ENCODE measurements around the gene HLA-DOB.
"Not testable (repeated sequence)": the region's sequence is repeated elsewhere in the genome, so short reads cannot be mapped to it uniquely, and the experiment has no call there.

HLA-DOB gene

DNA sequence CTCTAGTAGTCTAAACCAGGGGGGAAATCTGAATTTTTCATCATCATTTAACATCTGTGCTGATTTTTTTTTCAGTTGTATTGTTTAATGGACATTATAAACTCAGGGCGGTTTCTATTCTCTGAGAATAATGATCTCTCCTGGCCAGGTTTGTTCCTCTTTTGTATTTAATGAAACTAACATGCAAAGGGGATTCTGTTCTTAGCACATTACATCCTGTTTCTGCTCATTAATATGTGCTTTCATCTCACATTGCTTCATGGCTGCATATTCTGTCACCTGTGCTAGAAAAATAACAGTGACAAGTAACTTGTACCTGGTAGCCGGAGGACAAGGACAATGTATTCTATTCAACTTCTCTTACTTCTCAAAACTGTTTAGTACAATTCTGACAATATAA lies 806 bp downstream of the HLA-DOB start:
- Mint-ChIP-seq H3K4me1 (ENCODE audit: low read depth in 2 of 2) (peaks cover 0 to 2% of the 10 kb centered on the region in 2 donors), H3K27ac (no peak overlapping the region), H3K27me3 (no peaks in the 10 kb centered on the region), H3K4me3 (no peak overlapping the region), H3K36me3 (ENCODE audit: insufficient read depth) (no peaks in the 10 kb centered on the region), H3K9me3 (no peaks in the 10 kb centered on the region)
- ATAC-seq (replicated peaks) (no peak), DNase-seq (no peak)

- DNase-seq: no peak
- ATAC-seq (replicated peaks): no peak
- no peaks in the 10 kb centered on the region for H3K36me3 Mint-ChIP-seq (ENCODE audit: insufficient read depth)
- peak overlapping the region in 1 of 2 donors; percentile 13 for H3K27ac Mint-ChIP-seq
- H3K4me3 Mint-ChIP-seq: no peak overlapping the region
- H3K9me3 Mint-ChIP-seq: no peaks in the 10 kb centered on the region
- H3K4me1 Mint-ChIP-seq (ENCODE audit: low read depth in 2 of 2): peaks cover 0 to 2% of the 10 kb centered on the region in 2 donors
- no peaks in the 10 kb centered on the region for H3K27me3 Mint-ChIP-seq
Measured at GRCh38 chr6:32815115-32815514, 1.7 kb downstream of the HLA-DOB start.

DNA sequence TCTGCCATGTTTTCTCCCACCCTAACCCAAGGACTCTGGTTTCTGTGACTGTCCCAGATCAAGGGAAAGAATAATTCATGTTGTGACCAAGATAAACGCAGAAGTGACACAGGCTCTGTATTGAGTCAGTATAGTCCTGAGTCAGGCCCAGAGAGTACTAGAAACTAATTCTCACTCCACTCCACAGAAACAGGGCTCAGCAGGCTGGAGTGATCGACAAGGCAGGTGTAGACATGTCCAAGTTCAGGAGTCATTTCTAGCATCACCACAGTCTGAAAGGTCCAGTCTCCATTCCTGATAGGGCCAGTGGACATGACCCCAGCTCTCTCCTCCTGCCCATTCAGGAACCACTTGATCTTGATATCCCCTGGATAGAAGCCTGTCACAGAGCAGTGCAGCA lies 2.7 kb downstream of the HLA-DOB start:
- H3K9me3 Mint-ChIP-seq: no peaks in the 10 kb centered on the region
- H3K4me3 Mint-ChIP-seq: no peak overlapping the region
- no peak for ATAC-seq (replicated peaks)
- H3K27ac Mint-ChIP-seq: no peak overlapping the region
- no peaks in the 10 kb centered on the region for H3K36me3 Mint-ChIP-seq (ENCODE audit: insufficient read depth)
- no peaks in the 10 kb centered on the region for H3K27me3 Mint-ChIP-seq
- no peak for DNase-seq
- peaks cover 0 to 2% of the 10 kb centered on the region in 2 donors for H3K4me1 Mint-ChIP-seq (ENCODE audit: low read depth in 2 of 2)

DNA sequence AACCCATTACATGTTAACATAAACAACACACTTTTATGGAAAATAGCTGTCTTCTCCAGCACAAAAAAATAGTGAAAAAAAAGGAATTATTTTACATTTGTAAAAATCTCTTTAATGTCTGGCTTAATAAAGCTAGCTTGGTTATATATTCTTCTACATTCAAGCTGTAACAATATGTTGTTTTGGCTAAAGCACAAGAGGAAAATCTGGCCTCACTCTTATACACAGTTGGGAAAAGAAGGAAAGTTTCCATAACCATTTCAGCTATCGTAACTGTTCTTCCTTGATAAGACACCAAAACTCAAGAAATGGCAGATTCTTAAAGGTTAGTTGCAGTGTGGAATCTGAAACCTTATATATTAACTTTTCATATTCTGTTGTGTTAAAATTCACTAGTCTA lies 7.6 kb downstream of the HLA-DOB start:
- Mint-ChIP-seq H3K4me1 (ENCODE audit: low read depth in 2 of 2) (peaks cover 0 to 3% of the 10 kb centered on the region in 2 donors), H3K9me3 (no peaks in the 10 kb centered on the region), H3K27me3 (peaks cover 29 to 34% of the 10 kb centered on the region in 2 donors), H3K27ac (no peak overlapping the region), H3K36me3 (ENCODE audit: insufficient read depth) (no peaks in the 10 kb centered on the region), H3K4me3 (no peak overlapping the region)
- ATAC-seq (replicated peaks): no peak
- no peak for DNase-seq

DNA sequence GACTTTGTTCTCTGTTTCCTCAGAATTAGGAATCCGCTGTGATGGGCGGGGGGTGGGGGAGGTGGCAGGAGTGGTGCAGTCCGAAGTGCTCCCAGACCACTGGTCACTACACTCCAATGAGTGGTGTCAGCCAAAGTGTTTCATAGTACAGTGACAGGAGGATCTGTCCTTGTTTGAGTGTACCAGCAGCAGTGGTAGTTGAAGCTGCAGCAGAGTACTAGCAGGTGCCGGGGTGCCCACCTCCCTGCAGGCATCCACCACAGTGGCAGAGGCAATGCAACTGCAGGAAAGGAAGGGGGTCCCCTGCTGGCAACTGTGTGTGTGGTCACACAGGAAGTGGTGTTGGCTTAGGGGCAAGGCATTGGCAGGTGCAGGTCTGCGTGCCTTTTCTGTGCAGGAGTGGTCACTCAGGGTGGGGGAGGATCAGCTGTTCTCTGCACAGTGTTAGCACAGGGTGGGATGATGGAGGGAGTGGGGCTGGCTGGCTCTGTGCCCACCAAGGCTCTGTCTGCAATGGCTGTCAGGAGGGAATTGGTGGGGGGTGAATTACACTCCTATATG lies 9.7 kb downstream of the HLA-DOB start:
- Mint-ChIP-seq H3K27me3 (peaks cover 50 to 55% of the 10 kb centered on the region in 2 donors), H3K36me3 (ENCODE audit: insufficient read depth) (peaks cover 3% of the 10 kb centered on the region)
- no peak for DNase-seq

DNA sequence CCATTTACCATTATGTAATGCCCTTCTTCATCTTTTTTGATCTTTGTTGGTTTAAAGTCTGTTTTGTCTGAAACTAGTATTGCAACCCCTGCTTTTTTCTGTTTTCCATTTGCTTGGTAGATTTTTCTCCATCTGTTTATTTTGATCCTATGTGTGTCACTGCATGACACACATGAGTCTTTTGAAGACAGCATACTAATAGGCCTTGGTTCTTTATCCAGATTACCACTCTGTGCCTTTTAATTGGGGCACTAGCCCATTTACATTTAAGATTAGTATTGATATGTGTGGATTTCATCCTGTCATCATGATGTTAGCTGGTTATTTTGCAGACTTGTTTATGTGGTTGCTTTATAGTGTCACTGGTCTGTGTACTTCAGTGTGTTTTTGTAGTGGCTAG lies 11.4 kb downstream of the HLA-DOB start:
- H3K36me3 Mint-ChIP-seq (ENCODE audit: insufficient read depth); H3K27ac Mint-ChIP-seq; H3K4me3 Mint-ChIP-seq; ATAC-seq (replicated peaks); DNase-seq; H3K9me3 Mint-ChIP-seq; H3K4me1 Mint-ChIP-seq (ENCODE audit: low read depth in 2 of 2): not testable (repeated sequence)
- peaks cover 61 to 71% of the 10 kb centered on the region in 2 donors for H3K27me3 Mint-ChIP-seq

More for the DNA sequence above, 9.7 kb downstream of the HLA-DOB start:
- Mint-ChIP-seq H3K4me1 (ENCODE audit: low read depth in 2 of 2) (peaks cover 0 to 3% of the 10 kb centered on the region in 2 donors), H3K9me3 (no peaks in the 10 kb centered on the region), H3K4me3 (no peak overlapping the region), H3K27ac (no peak overlapping the region)
- ATAC-seq (replicated peaks): no peak

DNA sequence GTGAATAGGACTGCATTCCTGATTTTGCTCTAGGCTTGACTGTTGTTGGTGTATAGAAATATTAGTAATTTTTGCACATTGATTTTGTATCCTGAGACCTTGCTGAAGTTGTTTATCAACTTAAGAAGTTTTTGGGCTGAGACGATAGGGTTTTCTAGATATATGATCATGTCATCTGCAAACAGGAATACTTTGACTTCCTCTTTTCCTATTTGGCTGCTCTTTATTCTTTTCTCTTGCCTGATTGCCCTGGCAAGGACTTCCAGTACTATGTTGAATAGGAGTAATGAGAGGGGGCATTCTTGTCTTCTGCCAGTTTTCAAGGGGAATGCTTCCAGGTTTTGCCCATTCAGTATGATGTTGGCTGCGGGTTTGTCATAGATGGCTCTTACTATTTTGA lies 13.4 kb downstream of the HLA-DOB start:
- no peak overlapping the region for H3K27ac Mint-ChIP-seq
- ATAC-seq (replicated peaks) (no peak), DNase-seq (no peak)
- peaks cover 0 to 3% of the 10 kb centered on the region in 2 donors for H3K4me1 Mint-ChIP-seq (ENCODE audit: low read depth in 2 of 2)
- H3K27me3 Mint-ChIP-seq: peaks cover 66 to 79% of the 10 kb centered on the region in 2 donors
- H3K4me3 Mint-ChIP-seq: no peak overlapping the region
- peaks cover 3% of the 10 kb centered on the region for H3K36me3 Mint-ChIP-seq (ENCODE audit: insufficient read depth)
- peaks cover 0 to 8% of the 10 kb centered on the region in 2 donors for H3K9me3 Mint-ChIP-seq

GRCh38 chr6:32799740-32800139 lies 17.1 kb downstream of the HLA-DOB start:
- Mint-ChIP-seq H3K9me3 (peaks cover 0 to 8% of the 10 kb centered on the region in 2 donors), H3K27ac (no peak overlapping the region), H3K4me3 (no peak overlapping the region), H3K27me3 (peaks cover 74 to 86% of the 10 kb centered on the region in 2 donors), H3K36me3 (ENCODE audit: insufficient read depth) (peaks cover 8% of the 10 kb centered on the region), H3K4me1 (ENCODE audit: low read depth in 2 of 2) (peaks cover 3 to 12% of the 10 kb centered on the region in 2 donors)
- ATAC-seq (replicated peaks) (no peak), DNase-seq (no peak)

- peaks cover 3 to 12% of the 10 kb centered on the region in 2 donors for H3K4me1 Mint-ChIP-seq (ENCODE audit: low read depth in 2 of 2)
- H3K4me3 Mint-ChIP-seq: no peak overlapping the region
- peaks cover 8% of the 10 kb centered on the region for H3K36me3 Mint-ChIP-seq (ENCODE audit: insufficient read depth)
- no peak overlapping the region for H3K27ac Mint-ChIP-seq
- H3K27me3 Mint-ChIP-seq: peaks cover 74 to 86% of the 10 kb centered on the region in 2 donors
- peaks cover 0 to 8% of the 10 kb centered on the region in 2 donors for H3K9me3 Mint-ChIP-seq
- DNase-seq (no peak), ATAC-seq (replicated peaks) (no peak)
Measured at GRCh38 chr6:32799168-32799567, 17.6 kb downstream of the HLA-DOB start.

GRCh38 chr6:32796848-32797776 lies 19.7 kb downstream of the HLA-DOB start:
- peaks cover 5% of the 10 kb centered on the region for H3K36me3 Mint-ChIP-seq (ENCODE audit: insufficient read depth)
- DNase-seq: peak; percentile 78 to 85 (median 79)
- H3K27ac Mint-ChIP-seq: no peak overlapping the region
- H3K27me3 Mint-ChIP-seq: peaks cover 73 to 86% of the 10 kb centered on the region in 2 donors
- ATAC-seq (replicated peaks): peak; percentile 75
- peak overlapping the region; percentile 37 to 48 for H3K4me3 Mint-ChIP-seq
- peaks cover 0 to 8% of the 10 kb centered on the region in 2 donors for H3K9me3 Mint-ChIP-seq
- H3K4me1 Mint-ChIP-seq (ENCODE audit: low read depth in 2 of 2): peaks cover 3 to 12% of the 10 kb centered on the region in 2 donors

DNA sequence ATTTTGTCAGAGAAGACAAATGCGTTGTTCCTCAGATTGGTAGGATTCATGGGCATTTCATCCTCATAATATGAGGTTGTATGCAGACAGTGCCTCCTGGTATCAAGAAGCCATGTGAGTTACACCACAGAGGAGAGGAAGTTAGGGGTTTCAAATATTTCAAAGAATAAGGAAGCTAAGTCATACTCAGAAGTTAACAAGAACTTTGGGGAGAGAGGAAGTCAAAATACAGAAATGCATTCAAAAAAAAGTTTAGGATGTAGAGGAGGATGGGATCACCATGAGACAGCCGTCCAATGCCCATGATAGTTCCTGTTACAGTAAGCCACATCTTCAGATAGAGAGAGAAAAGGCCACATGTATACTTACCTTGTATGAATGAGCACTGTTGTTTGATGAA lies 22.3 kb downstream of the HLA-DOB start:
- no peak for DNase-seq
- Mint-ChIP-seq H3K36me3 (ENCODE audit: insufficient read depth) (peaks cover 5% of the 10 kb centered on the region), H3K27me3 (peaks cover 82 to 93% of the 10 kb centered on the region in 2 donors), H3K4me1 (ENCODE audit: low read depth in 2 of 2) (peaks cover 3 to 12% of the 10 kb centered on the region in 2 donors), H3K4me3 (no peak overlapping the region), H3K27ac (no peak overlapping the region), H3K9me3 (peaks cover 0 to 8% of the 10 kb centered on the region in 2 donors)
- ATAC-seq (replicated peaks): no peak

DNA sequence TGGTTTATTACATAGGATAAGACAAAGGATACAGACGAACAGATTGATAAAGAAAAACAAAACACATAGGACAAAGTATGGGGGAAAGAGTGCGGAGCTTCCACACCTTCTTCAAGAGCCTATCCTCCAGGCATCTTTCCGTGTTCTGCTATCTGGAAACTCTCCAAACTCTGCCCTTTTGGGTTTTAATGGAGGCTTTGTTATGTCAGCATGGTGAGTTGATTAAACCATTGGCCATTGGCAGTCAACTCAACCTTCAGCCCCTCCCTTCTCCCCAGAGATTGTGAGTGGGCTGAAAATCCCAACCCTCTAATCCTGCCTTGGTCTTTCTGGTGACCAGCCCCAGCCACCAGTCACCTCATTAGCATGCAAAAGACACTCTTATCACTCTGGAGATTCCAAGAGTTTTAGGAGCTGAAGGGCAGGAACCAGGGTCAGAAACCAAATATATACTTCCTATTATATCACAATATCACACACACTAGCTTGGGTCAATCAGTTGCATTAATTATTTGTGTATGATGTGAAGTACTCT lies 23.8 kb downstream of the HLA-DOB start:
- peaks cover 5% of the 10 kb centered on the region for H3K36me3 Mint-ChIP-seq (ENCODE audit: insufficient read depth)
- no peak overlapping the region for H3K27ac Mint-ChIP-seq
- no peaks in the 10 kb centered on the region for H3K9me3 Mint-ChIP-seq
- H3K4me1 Mint-ChIP-seq (ENCODE audit: low read depth in 2 of 2): peaks cover 3 to 12% of the 10 kb centered on the region in 2 donors
- H3K4me3 Mint-ChIP-seq: no peak overlapping the region
- DNase-seq (no peak), ATAC-seq (replicated peaks) (no peak)
- peaks cover 83 to 93% of the 10 kb centered on the region in 2 donors for H3K27me3 Mint-ChIP-seq

GRCh38 chr6:32790306-32790705 lies 26.5 kb downstream of the HLA-DOB start:
- ATAC-seq (replicated peaks): no peak
- Mint-ChIP-seq H3K36me3 (ENCODE audit: insufficient read depth) (no peaks in the 10 kb centered on the region), H3K4me1 (ENCODE audit: low read depth in 2 of 2) (no peaks in the 10 kb centered on the region), H3K9me3 (no peaks in the 10 kb centered on the region), H3K27me3 (peaks cover 87 to 93% of the 10 kb centered on the region in 2 donors), H3K27ac (no peak overlapping the region), H3K4me3 (no peak overlapping the region)
- no peak for DNase-seq

All from effector memory CD8-positive, alpha-beta T cell (primary cell).